ENCODE data around the gene FRS3.

- peak; percentile 95 to 99 (median 98) for TF ChIP-seq CTCF (IDR thresholded peaks at IDR 0.05)
- TF ChIP-seq EP300 (IDR thresholded peaks at IDR 0.05): peak; percentile 16 to 79
- TF ChIP-seq POLR2A (IDR thresholded peaks at IDR 0.05): peak in 1 of 2 donors; percentile 49
Measured at GRCh38 chr6:41779788-41780550, at the start of gene FRS3.

Measured in tibial nerve (tissue), 4 donors.